K562 (cell line): ENCODE results near the gene SCN7A. TPM values are rescaled to one million over a fixed set of nuclear protein-coding genes. Genes with fewer than 3 reads are reported as not detected.

ENCODE experiments used
- BACH1 ChIP-seq: fragments of 200-800 bp; sonication (Bioruptor generic); IDR thresholded peaks from 2 replicates; pipeline ENCODE4 v1.6.1; 2016; ENCODE audit warnings: missing genetic modification characterization, missing compliant biosample characterization
- ETV5 ChIP-seq: sonication (generic); formaldehyde crosslinking; IDR thresholded peaks from 2 replicates; pipeline ENCODE4 v1.4.0; 2020; ENCODE audit warnings: low read depth, mild to moderate bottlenecking, missing genetic modification reagents
- MAFK ChIP-seq: IDR thresholded peaks from 2 replicates; pipeline ENCODE4 v1.6.1; 2011; ENCODE audit warnings: low read length, improper control_type of control experiment
- MTA1 ChIP-seq: fragments of 450-650 bp; IDR thresholded peaks from 2 replicates; pipeline ENCODE4 v1.6.1; 2017; ENCODE audit warnings: borderline replicate concordance
- PHF21A ChIP-seq: fragments of 450-650 bp; IDR thresholded peaks from 2 replicates; pipeline ENCODE4 v1.6.1; 2017; ENCODE audit warnings: low read depth, borderline replicate concordance
- RUNX1 ChIP-seq: sonication (generic); IDR thresholded peaks from 2 replicates; pipeline ENCODE4 v1.6.1; 2016; ENCODE audit warnings: antibody characterized with exemption, low read depth
- ZEB2 ChIP-seq: fragments of 450-650 bp; IDR thresholded peaks from 2 replicates; pipeline ENCODE4 v1.6.1; 2016
- ZNF766 ChIP-seq: fragments of 200-800 bp; sonication (Bioruptor generic); conservative IDR thresholded peaks from 2 replicates; pipeline ENCODE4 v1.6.1; 2016; ENCODE audit warnings: missing genetic modification characterization, missing compliant biosample characterization
- polyA plus RNA-seq, 8 experiments: library from polyadenylated mRNA; depleted of rRNA in 4 of 8; stranded (reverse) in 5 of 8; unstranded in 3 of 8; fragments of >200 nt; fragmentation: Nextera tagmentation in 2 of 8; fragmentation: Illumina TruSeq in 1 of 8; extraction: Ambion mirVana in 2 of 8; extraction: Trizol in 1 of 8; gene quantifications; 2 replicates each; pipeline versions ENCODE4 v1.2.1 to v1.2.3, GENCODE V29; 2011 to 2014; ENCODE audit warnings: inconsistent platforms in 1 of 8, missing spikeins in 1 of 8
- total RNA-seq, 7 experiments: library from RNA; depleted of rRNA in 6 of 7; stranded (reverse); fragments of >200 nt in 6 of 7; fragmentation: Illumina TruSeq in 2 of 7; extraction: Trizol in 2 of 7; gene quantifications; 2 replicates each; pipeline versions ENCODE4 v1.2.1 to v1.2.3, GENCODE V29; 2011 to 2021; ENCODE audit warnings: low replicate concordance in 1 of 7
- TF ChIP-seq, protein P1 (sequence below): fragments of 250-450 bp; sonication (Bioruptor Pico); IDR thresholded peaks from 2 replicates; pipeline ENCODE4 v1.5.0; 2021; ENCODE audit warnings: mild to moderate bottlenecking, borderline replicate concordance
- TF ChIP-seq, protein P2 (sequence below): IDR thresholded peaks from 2 replicates; pipeline ENCODE4 v1.6.1; 2012; ENCODE audit warnings: low read depth, low read length, improper control_type of control experiment, borderline replicate concordance
- TF ChIP-seq, protein P3 (sequence below), 3 experiments: fragments of 200-800 bp in 1 of 3; fragments of 250-450 bp in 1 of 3; fragments of 450-650 bp in 1 of 3; sonication (Bioruptor Pico) in 1 of 3; sonication (Bioruptor generic) in 1 of 3; formaldehyde crosslinking in 1 of 3; IDR thresholded peaks; 2 replicates each; pipeline versions ENCODE4 v1.6.1 to v1.8.0; 2016 to 2022; ENCODE audit warnings: mild to moderate bottlenecking in 2 of 3, missing genetic modification characterization in 2 of 3, missing compliant biosample characterization in 1 of 3, moderate library complexity in 1 of 3
- TF ChIP-seq, protein P4 (sequence below): fragments of 450-650 bp; IDR thresholded peaks from one replicate; pipeline ENCODE4 v1.6.1; 2018; ENCODE audit warnings: mild to moderate bottlenecking, moderate library complexity; ENCODE audit not compliant: partially characterized antibody
- TF ChIP-seq, protein P5 (sequence below), 2 experiments: fragments of 450-650 bp; IDR thresholded peaks; 2 replicates each; pipeline ENCODE4 v1.6.1; 2016
- TF ChIP-seq, protein P6 (sequence below): IDR thresholded peaks from 3 replicates; pipeline ENCODE4 v1.6.1; 2011; ENCODE audit warnings: borderline replicate concordance, mild to moderate bottlenecking; ENCODE audit not compliant: insufficient read length, insufficient read depth

The SCN7A gene
- total and polyA plus RNA-seq, 9 of the 15 experiments (the other 6 are each of a cell fraction or from before 2014, with no cell fraction given), result under 0.01 to 0.05 (median 0.03) TPM; not detected in 3

DNA sequence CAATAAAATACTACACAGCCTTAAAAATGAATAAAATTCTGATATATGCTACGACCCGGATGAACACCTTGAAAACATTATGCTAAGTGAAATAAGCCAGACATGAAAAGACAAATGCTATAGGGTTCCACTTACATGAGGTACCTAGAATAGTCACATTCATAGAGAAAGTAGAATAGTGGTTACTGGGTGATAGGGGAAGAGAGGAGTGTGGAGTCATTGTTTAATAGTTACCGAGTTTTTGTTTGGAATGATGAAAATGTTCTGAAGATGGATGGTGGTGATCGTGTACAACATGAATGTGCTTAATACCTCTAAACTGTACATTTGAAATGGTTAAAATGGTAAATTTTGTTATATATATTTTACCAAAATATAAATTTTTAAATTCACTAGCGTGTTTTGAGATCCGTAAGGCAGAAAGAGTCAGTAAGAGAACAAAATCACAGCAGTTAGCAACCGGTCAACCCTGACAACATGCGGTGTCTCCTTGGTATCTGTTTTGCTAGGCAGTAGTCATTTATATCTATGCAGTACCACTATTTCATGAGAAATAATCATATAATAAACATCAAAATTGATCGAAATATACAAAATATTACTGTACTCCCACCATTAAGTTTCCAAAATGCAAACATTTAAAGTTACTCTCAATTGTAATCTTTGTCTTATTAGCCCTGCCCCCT is 129.4 kb downstream of the SCN7A start (continued):
- no peak for TF ChIP-seq PHF21A
- no peak for TF ChIP-seq MTA1
- TF ChIP-seq, protein P1, sequence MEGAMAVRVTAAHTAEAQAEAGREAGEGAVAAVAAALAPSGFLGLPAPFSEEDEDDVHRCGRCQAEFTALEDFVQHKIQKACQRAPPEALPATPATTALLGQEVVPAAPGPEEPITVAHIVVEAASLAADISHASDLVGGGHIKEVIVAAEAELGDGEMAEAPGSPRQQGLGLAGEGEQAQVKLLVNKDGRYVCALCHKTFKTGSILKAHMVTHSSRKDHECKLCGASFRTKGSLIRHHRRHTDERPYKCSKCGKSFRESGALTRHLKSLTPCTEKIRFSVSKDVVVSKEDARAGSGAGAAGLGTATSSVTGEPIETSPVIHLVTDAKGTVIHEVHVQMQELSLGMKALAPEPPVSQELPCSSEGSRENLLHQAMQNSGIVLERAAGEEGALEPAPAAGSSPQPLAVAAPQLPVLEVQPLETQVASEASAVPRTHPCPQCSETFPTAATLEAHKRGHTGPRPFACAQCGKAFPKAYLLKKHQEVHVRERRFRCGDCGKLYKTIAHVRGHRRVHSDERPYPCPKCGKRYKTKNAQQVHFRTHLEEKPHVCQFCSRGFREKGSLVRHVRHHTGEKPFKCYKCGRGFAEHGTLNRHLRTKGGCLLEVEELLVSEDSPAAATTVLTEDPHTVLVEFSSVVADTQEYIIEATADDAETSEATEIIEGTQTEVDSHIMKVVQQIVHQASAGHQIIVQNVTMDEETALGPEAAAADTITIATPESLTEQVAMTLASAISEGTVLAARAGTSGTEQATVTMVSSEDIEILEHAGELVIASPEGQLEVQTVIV, result no peak
- TF ChIP-seq, protein P2, sequence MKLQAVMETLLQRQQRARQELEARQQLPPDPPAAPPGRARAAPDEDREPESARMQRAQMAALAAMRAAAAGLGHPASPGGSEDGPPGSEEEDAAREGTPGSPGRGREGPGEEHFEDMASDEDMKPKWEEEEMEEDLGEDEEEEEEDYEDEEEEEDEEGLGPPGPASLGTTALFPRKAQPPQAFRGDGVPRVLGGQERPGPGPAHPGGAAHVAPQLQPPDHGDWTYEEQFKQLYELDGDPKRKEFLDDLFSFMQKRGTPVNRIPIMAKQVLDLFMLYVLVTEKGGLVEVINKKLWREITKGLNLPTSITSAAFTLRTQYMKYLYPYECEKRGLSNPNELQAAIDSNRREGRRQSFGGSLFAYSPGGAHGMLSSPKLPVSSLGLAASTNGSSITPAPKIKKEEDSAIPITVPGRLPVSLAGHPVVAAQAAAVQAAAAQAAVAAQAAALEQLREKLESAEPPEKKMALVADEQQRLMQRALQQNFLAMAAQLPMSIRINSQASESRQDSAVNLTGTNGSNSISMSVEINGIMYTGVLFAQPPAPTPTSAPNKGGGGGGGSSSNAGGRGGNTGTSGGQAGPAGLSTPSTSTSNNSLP, result 0 out of 2 replicates have a peak, but pooled peaks have one; percentile 10
- TF ChIP-seq BACH1 (tag), result 0 out of 2 replicates have a peak, but pooled peaks have one; percentile 11
- TF ChIP-seq, protein P3, sequence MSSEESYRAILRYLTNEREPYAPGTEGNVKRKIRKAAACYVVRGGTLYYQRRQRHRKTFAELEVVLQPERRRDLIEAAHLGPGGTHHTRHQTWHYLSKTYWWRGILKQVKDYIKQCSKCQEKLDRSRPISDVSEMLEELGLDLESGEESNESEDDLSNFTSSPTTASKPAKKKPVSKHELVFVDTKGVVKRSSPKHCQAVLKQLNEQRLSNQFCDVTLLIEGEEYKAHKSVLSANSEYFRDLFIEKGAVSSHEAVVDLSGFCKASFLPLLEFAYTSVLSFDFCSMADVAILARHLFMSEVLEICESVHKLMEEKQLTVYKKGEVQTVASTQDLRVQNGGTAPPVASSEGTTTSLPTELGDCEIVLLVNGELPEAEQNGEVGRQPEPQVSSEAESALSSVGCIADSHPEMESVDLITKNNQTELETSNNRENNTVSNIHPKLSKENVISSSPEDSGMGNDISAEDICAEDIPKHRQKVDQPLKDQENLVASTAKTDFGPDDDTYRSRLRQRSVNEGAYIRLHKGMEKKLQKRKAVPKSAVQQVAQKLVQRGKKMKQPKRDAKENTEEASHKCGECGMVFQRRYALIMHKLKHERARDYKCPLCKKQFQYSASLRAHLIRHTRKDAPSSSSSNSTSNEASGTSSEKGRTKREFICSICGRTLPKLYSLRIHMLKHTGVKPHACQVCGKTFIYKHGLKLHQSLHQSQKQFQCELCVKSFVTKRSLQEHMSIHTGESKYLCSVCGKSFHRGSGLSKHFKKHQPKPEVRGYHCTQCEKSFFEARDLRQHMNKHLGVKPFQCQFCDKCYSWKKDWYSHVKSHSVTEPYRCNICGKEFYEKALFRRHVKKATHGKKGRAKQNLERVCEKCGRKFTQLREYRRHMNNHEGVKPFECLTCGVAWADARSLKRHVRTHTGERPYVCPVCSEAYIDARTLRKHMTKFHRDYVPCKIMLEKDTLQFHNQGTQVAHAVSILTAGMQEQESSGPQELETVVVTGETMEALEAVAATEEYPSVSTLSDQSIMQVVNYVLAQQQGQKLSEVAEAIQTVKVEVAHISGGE (CRISPR knock-in tag; IDR thresholded peaks at IDR 0.05), result no peak
- no peak for TF ChIP-seq ZNF766 (CRISPR knock-in tag)
- TF ChIP-seq, protein P4, sequence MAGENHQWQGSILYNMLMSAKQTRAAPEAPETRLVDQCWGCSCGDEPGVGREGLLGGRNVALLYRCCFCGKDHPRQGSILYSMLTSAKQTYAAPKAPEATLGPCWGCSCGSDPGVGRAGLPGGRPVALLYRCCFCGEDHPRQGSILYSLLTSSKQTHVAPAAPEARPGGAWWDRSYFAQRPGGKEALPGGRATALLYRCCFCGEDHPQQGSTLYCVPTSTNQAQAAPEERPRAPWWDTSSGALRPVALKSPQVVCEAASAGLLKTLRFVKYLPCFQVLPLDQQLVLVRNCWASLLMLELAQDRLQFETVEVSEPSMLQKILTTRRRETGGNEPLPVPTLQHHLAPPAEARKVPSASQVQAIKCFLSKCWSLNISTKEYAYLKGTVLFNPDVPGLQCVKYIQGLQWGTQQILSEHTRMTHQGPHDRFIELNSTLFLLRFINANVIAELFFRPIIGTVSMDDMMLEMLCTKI, result no peak
- TF ChIP-seq RUNX1, result no peak
- TF ChIP-seq MAFK, result no peak
- TF ChIP-seq ETV5, result no peak
- TF ChIP-seq, protein P5, sequence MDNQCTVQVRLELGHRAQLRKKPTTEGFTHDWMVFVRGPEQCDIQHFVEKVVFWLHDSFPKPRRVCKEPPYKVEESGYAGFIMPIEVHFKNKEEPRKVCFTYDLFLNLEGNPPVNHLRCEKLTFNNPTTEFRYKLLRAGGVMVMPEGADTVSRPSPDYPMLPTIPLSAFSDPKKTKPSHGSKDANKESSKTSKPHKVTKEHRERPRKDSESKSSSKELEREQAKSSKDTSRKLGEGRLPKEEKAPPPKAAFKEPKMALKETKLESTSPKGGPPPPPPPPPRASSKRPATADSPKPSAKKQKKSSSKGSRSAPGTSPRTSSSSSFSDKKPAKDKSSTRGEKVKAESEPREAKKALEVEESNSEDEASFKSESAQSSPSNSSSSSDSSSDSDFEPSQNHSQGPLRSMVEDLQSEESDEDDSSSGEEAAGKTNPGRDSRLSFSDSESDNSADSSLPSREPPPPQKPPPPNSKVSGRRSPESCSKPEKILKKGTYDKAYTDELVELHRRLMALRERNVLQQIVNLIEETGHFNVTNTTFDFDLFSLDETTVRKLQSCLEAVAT (IDR thresholded peaks at IDR 0.05), result 0 out of 4 replicates have a peak, but pooled peaks of 1 of the 2 experiments have one; percentile 12
- TF ChIP-seq, protein P6, sequence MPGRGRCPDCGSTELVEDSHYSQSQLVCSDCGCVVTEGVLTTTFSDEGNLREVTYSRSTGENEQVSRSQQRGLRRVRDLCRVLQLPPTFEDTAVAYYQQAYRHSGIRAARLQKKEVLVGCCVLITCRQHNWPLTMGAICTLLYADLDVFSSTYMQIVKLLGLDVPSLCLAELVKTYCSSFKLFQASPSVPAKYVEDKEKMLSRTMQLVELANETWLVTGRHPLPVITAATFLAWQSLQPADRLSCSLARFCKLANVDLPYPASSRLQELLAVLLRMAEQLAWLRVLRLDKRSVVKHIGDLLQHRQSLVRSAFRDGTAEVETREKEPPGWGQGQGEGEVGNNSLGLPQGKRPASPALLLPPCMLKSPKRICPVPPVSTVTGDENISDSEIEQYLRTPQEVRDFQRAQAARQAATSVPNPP, result no peak
- TF ChIP-seq ZEB2, result no peak
